ENCODE results near the gene BDH1. TPM values are rescaled to one million over a fixed set of nuclear protein-coding genes. Genes with fewer than 3 reads are reported as not detected.

The BDH1 gene
- polyA plus RNA-seq, 3 donors = 5.2 to 35.0 (median 15.4) TPM

DNA sequence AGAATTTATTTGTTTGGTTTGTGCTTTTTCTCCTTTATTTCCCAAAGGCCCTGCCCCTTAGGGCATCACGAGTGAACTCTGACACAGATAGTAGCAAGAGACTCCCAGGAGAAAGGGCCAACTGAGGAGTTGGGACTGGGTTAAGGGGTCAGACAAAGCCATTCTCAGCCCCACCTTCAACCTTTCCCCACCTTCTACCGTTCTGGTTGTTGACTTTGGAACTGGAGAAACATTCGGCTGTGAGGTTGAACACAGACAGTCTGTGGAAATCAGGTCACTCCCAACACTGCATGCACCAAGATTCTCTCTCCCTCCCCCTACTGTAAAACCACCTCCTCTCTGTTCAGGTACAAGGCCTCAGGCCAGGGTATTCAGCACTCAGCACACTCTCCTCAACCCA lies 3.9 kb upstream of the BDH1 start:
- no peak overlapping the region for H3K27ac ChIP-seq (ENCODE audit: low read depth, low read length)
- 52 to 68% (median 62%) methylated on average over 3 of the region's 3 CpGs for WGBS, 3 donors

DNA sequence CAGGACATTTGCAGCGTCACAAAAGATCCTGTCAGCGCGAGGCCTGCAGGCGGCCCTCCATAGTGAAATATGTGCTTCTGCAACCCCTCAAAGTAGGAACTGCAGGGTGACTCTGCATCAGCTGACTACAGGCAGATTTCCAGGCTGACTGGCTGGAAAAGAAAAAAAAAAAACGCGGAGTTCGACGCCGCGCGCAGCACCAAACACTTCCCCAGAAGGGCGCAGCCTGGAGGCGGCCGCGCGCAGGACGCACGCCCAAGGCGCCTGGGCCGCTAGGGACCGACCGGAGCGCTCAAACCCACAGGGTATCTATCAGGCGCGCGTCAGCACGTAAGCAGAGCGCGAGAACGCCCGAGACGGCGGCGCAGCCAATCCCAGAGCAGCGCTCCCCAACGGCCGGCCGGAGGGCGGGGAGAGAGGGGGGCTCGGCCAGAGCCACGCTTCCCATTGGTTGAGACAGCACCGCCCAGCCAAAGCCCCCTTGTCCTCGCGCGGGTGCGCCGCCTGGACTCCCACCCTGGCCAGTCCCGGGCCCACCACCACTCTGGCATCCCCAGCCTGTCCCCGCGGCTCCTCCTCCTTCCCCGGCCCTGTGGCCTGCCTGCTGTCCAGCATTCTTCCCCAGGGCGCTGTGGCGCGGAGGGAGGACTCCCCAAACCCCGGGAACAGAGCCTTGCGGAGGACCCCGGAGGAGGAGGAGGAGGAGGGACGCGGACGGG lies 1.0 kb downstream of the BDH1 start:
- no peak overlapping the region for H3K27ac ChIP-seq (ENCODE audit: low read depth, low read length)
- WGBS, 3 donors = 0 to 1% (median 1%) methylated on average over 50 to 60 of the region's 60 CpGs

DNA sequence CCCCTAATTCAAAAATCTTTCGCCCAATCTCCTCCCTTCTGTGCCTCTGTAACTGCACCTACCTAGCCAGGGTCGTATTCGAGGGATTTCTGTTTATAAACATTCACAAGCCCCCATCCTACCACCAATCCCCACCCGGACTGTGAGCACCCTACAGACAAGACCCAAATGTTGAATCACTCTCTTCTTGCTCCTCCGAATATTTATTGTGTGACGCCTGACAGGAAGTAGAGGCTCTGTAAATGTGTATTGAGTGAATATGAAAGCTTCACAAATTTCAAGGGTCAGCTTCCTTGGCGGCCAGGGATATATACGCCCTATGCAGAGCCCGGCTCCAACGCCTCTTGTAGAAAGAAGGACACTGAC lies 1.6 kb downstream of the BDH1 start:
- no peak overlapping the region for H3K27ac ChIP-seq (ENCODE audit: low read depth, low read length)
- 23 to 31% (median 26%) methylated on average over 10 of the region's 10 CpGs for WGBS, 3 donors

DNA sequence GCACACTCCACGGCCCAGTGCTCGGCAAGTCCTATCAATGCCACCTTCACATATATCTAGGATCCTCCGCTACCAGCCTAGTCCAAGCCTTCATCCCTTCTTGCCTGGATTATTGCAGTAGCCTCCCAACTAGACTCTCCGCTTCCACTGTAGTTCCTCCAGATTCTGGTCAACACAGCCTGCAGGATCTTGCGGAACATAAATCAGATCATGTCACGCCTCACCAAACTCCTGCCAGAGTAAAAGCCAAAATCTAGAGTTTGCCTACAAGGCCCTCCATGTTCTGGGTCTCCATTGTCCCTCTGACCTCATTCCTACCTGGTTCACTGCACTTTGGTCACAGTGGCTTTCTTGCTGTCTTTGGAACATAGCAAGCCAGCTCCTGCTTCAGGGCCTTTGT lies 3.6 kb downstream of the BDH1 start:
- H3K27ac ChIP-seq (ENCODE audit: low read depth, low read length) = no peak overlapping the region
- 94 to 97% (median 94%) methylated on average over 6 of the region's 6 CpGs for WGBS, 3 donors

DNA sequence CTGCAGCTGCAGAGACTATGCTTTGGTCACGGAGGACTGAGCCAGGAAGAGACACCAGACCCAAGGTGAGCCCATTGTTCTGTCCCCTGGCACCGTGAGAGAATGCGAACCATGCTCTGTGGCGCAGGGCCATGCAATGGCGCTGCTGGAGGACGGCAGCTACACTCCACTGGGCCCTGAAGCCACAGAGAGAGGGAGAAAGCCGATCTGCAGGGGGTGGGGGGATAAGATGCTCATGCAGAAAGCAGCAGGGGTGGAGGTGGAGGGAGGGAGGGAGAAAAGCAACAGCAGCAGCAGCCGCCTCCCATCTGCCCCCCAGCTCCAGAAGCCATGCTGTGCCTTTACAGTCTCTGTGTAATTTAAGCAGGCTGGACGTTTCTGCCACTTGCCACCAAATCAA lies 5.3 kb downstream of the BDH1 start:
- 68 to 69% (median 69%) methylated on average over 9 of the region's 9 CpGs for WGBS, 3 donors
- H3K27ac ChIP-seq (ENCODE audit: low read depth, low read length) = no peak overlapping the region

DNA sequence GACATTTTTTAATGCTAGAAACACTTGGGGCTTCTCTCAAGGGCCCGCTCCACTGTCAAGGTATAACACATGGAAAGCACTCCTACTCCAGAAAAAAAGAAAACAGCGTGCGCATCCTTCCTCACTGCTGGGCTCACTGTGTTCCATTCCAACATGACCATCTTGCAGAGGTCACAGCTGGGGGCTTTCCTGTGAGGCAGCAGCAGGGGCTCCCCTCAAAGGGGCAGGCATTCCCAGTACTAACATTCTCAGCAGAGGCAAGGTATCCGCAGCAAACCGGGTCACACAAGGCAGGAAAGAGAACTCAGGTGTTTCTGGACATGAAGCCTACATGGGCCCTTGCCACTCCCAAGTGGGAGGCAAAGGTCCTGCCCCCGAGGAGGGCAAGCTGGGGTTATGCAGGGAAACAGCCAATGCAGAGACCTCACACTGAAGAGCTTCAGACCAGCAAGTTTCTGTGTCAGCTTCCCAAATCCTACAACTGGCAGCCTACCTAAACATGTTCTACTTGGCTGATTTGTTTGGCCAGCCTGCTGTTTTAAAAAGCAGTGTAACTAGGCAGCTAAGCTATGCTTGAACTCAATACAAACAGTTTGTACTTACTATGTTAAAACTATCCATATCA lies 6.4 kb downstream of the BDH1 start:
- 73 to 74% (median 74%) methylated on average over 6 of the region's 6 CpGs for WGBS, 3 donors
- no peak overlapping the region for H3K27ac ChIP-seq (ENCODE audit: low read depth, low read length)

DNA sequence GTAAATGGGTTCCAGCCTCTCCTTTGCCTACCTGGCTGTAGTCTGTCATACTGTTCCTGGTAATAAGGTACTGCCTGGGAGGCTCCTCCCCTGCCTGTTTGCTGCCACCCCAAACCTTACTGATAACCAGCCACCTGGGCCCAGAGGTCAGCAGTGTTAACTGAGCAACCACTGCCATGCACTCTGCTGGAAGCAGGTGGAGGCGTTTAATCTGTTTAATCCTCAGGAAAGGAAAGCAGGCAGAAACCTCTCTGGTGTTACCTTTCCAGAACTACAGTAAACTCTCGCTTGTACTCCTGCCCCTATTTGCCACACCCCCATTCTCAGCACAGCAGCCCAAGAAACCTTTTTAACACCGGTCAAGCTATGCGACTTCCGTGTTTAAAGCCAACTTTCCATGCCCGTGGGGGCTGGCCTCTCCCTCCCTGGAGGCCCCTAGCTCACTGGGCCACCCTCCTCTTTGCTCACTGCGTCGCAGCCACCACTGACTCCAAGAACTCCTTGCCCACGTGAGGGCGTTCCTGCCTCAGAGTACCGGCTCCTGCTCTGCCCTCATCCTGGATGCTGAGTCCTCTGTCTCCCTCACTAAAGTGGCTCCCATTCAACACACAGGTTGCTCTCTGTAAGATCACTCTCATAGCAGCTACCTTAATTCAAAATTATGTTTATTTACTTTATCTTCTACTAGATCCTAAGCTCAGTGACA lies 8.3 kb downstream of the BDH1 start:
- no peak overlapping the region for H3K27ac ChIP-seq (ENCODE audit: low read depth, low read length)
- 24 to 70% (median 63%) methylated on average over 11 of the region's 11 CpGs for WGBS, 3 donors

DNA sequence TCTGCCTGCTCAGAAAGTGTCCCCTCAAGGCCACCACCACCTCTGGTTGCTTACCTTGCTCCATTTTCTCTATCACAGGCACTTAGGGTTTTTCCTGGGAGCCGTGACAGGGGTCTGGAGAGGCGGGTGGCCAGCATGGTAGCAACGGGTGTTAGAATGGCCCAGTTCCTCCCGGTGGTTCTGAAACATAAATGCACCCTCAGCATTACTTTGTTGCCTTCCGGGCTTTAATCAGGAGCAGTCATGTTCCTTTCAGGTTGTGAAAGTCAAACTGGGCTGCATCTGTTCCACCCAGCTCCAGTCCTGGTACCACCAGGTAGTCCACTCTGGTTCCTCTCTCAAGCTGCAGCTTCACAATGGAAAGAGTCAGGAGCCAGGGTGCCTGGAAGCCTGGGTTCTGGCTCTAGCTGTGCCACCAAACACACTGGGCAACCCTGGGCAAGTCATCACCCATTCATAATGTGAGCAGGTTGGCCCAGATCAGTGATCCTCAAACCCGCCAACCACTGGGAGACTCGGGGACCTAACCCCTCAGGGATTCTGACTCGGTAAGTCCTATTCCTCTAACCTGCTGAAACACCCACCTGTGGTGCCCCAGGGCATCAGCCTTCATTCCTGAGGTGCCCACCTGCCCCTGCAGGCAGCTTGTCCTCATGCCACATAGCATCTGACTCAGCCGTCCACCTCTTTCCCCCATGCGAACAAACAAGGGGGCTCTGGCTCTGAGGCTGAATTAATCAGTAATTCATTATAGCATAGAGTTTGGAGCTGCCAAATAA lies 9.3 kb downstream of the BDH1 start:
- H3K27ac ChIP-seq (ENCODE audit: low read depth, low read length) = no peak overlapping the region
- 86 to 93% (median 90%) methylated on average over 10 of the region's 10 CpGs for WGBS, 3 donors

DNA sequence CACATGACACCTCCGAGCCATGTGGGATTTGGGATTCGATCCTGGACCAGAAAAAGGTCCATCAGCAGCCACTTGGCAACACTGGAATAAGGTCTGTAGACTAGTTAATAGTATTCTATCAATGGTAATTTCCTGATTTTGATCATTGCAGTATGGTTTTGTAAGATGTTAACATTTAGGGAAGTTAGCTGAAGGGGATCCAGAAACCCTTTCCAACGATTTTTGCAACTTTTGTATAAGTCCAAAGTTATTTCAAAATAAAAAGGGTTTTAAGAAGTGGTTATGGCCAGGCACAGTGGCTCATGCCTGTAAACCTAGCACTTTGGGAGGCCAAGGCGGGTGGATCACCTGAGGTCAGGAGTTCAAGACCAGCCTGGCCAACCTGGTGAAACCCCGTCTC lies 10.2 kb downstream of the BDH1 start:
- no peak overlapping the region for H3K27ac ChIP-seq (ENCODE audit: low read depth, low read length)
- 55 to 77% (median 67%) methylated on average over 5 of the region's 5 CpGs for WGBS, 3 donors

DNA sequence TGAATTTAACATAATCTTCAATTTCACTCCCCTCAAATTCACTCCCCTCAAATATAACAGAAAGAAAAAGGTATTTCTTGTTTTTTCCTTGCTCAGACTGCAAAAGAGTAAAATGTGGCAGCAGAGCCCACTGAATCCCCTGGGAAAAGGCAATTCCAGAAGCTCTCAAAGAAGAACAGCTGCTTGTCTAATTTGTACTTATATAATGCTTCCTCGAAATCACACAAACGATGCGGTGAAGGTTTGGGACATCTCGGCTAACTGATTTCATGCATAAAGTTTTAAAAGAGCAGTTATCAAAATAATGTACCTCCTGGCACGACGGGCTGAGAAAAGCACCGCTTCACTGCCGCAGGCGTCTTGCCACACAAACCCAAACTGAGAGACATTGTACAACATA lies 10.7 kb downstream of the BDH1 start:
- WGBS, 3 donors = 55 to 95% (median 63%) methylated on average over 9 of the region's 9 CpGs
- no peak overlapping the region for H3K27ac ChIP-seq (ENCODE audit: low read depth, low read length)

DNA sequence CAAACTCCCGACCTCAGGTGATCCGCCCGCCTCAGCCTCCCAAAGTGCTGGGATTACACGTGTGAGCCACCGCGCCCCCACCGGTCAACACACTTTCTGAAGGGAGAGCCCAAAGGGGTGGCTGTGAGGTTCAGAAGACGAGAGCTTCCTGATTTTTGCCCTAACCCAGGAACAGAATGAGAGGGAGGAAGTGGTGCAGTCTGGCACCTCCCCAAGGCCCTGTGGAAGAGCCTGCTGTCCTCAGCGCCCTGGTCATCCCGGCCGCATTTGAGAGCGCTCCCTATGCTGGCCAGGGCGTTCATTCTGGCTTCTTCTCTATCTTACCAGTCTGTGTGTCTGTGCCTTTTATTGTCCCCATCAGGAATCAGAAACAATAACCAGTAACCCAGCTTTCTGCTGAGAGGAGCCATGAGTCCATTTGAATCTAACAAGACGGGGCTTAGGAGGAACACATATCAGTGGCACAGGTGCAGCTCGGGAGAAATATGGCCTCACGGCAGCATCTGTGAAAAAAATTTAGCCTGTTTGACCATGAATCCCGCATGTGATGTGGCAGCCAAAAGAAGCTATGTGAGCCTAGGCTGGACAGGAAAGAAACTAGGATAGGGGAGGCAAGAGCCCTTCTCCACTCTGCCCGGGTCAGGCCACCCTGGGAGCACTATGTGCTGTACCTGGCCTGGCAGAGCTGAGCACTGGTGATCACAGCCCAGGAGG lies 12.9 kb downstream of the BDH1 start:
- 66 to 94% (median 73%) methylated on average over 18 of the region's 18 CpGs for WGBS, 3 donors

DNA sequence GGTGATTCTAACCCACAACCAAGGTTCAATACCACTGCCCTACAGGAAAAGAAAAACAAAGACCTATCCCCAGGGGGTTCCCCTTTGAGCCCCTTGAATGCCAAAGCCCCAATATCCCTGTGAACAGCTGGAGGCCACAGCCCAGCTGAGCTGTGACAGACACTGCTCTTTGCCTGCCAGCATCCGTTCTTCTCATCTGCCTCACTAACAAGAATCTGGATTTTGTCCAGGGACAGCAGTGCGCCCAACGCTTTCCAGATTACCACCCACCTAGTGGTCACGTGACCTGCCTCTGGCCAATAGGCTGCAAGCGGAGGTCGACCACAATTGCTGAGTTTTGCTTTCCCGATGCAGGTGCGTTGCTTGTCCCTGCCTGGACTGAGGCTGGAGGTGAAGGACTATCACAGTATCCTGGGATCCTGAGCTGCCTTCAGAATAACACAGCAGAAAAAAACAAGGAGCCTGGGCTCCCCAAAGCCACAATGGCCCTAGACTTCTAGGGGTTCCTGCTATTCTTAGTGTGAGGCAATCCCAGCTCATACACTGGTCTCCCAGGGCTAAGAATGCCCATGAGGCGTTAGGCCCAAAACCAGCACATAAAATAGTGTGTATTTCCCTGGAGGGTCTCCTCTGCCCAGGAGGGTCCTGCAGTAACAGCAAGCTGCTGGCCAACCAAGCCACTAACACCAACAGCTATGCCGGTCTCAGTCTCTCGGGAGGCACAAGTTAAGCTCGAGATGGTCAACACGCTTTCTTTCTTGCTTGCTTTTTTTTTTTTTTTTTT lies 13.8 kb downstream of the BDH1 start:
- H3K27ac ChIP-seq (ENCODE audit: low read depth, low read length) = no peak overlapping the region
- 55 to 75% (median 67%) methylated on average over 13 of the region's 13 CpGs for WGBS, 3 donors

More for the DNA sequence above, 12.9 kb downstream of the BDH1 start:
- H3K27ac ChIP-seq (ENCODE audit: low read depth, low read length) = no peak overlapping the region

DNA sequence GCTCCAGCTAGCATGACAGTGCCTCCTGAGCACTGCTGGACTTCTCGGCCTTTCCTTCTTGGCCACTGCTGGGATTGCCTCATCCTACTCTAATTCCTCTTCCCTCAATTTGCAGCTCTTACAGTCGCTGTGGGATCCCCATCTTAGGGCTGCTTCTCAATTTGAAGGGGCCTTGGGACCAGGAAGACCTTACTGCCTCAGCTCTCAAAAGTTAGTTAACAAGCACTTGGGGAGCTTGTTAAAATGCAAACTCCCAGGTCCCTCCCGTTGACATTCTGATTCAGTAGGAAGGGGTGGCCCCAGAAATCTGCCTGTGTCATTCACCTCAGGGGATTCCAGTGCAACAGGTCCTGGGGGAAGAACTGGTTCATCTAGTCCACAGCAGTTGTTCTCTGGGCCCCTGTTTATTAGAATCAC lies 14.8 kb downstream of the BDH1 start:
- no peak overlapping the region for H3K27ac ChIP-seq (ENCODE audit: low read depth, low read length)
- 45 to 81% (median 54%) methylated on average over 3 of the region's 3 CpGs for WGBS, 3 donors

DNA sequence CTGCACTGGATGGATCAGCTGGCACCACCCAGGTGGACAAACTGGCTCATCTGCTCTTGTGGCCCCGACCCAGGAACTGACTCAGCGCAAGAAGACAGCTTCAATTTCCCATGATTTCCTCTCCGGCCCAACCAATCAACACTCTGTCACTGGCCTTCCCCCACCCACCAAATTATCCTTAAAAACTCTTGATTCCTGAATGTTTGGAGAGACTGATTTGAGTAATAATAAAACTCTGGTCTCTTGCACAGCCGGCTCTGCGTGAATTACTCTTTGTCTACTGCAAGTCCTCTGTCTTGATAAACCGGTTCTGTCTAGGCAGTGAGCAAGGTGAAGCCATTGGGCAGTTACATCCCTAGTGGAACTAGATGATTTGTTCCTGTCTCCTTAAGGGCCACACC lies 16.1 kb downstream of the BDH1 start:
- no peak overlapping the region for H3K27ac ChIP-seq (ENCODE audit: low read depth, low read length)
- 60 to 86% (median 85%) methylated on average over 6 of the region's 6 CpGs for WGBS, 3 donors

DNA sequence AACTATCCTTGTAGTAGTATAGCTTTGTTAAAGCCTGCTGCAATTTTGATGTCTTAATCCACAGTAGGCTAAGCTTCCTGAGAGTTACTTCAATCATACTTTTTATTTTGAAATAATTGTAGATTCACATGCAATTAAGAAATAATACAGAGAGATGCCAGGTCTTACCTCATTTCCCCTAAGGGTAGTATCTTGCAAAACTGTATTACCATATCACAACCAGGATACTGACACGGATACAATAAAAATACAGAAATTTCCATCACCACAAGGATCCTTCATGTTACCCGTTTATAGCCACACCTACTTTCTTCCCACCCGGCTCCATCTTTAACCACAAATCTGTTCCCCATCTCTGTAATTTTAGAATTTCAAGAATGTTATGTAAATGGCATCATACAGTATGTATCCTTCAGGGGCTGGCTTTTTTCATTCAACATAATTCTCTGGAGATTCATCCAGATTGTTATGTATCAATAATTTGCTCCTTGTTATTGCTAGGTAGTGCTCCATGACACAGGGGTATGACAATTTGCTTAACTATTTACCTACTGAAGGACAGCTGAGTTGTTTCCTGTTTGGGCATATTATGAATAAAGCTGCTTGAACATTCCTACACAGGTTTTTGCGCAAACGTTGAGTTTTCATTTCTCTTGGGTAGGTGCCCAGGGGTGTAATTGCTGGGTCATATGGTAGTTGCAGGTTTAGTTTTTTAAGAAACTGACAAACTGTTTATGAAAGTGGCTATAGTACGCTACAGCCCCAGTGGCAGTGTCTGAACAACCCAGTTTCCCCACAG lies 21.6 kb downstream of the BDH1 start:
- no peak overlapping the region for H3K27ac ChIP-seq (ENCODE audit: low read depth, low read length)
- WGBS, 3 donors = 44 to 86% (median 52%) methylated on average over 6 of the region's 6 CpGs

DNA sequence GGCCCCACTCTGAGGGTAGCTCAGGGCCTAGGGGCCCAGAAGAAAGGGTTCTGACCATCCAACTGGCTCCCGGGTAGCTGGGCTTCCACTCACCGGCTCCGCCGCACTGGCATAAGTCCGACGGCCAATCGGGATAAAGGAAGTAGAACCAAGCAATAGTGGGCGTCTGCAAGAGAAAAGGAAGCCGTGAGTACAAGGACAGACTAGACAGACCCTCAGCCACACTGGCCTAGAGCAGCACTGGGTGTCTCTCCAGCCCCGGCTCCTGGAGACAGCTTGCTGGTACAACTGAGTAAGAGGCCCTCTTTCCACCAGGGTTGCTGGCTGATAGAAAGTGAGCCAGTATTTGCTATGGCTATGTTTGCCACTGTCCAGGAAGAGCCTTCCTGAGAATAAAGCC lies 22.4 kb downstream of the BDH1 start:
- 70 to 86% (median 72%) methylated on average over 10 of the region's 10 CpGs for WGBS, 3 donors
- H3K27ac ChIP-seq (ENCODE audit: low read depth, low read length) = no peak overlapping the region

DNA sequence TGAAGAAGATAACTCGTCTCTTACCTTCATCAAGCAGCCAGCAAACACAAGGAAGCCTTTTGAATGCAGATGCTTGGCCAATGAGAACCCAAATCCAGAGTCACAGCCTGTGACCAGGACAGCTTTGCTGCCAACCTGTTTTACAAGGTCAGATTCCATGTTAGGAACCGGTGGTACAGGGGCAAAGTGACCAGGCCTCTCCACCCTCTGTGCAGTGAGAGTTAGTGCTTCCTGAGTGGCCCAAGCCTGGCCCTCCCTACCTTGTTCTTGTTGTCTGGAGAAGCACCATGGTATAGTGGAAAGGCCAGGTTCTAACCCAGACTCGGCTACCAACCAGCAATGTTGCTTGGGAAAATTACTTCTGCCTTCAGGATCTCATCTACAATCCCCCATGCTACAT lies 23.4 kb downstream of the BDH1 start:
- no peak overlapping the region for H3K27ac ChIP-seq (ENCODE audit: low read depth, low read length)
- 81 to 95% (median 88%) methylated on average over 3 of the region's 3 CpGs for WGBS, 3 donors

Data from adipose tissue (tissue), 3 donors.